GM12878 (cell line): ENCODE measurements around the gene CMC1. TPM values are rescaled to one million over a fixed set of nuclear protein-coding genes. Genes with fewer than 3 reads are reported as not detected.

Source experiments
- ATAC-seq: fragments of 200-7000 bp; cut with Tn5 transposase; 3 replicates; pipeline ENCODE4 v1.9.1; 2020; ENCODE audit warnings: mild to moderate bottlenecking, moderate library complexity
- BruUV-seq: library from RNA; stranded (reverse); fragments of 400-500 nt; replicated peaks from 2 replicates; lab custom pipeline; 2021; lab: Mats Ljungman, UMichigan
- CTCF ChIA-PET: fragments of 300-600 bp; sonication (Branson Sonifier 250); formaldehyde crosslinking; extraction: SDS; loops from one replicate; lab custom pipeline; 2021; ENCODE audit warnings: inconsistent platforms; lab: Yijun Ruan, JAX
- POLR2A ChIA-PET: fragments of 350-600 bp; formaldehyde crosslinking; extraction: SDS; loops from one replicate; lab custom pipeline; 2021; ENCODE audit warnings: inconsistent platforms; lab: Charles Lee
- RAD21 ChIA-PET: fragments of 300-600 bp; sonication (Branson Sonifier 250); formaldehyde crosslinking; loops from one replicate; lab custom pipeline; 2023; ENCODE audit warnings: antibody characterized with exemption; ENCODE audit not compliant: unreplicated experiment; lab: Charles Lee
- SMC1A ChIA-PET: fragments of 300-600 bp; sonication (Branson Sonifier 250); formaldehyde crosslinking; loops from one replicate; lab custom pipeline; 2023; ENCODE audit not compliant: unreplicated experiment, uncharacterized antibody; lab: Charles Lee
- DNase-seq: peaks from one replicate; pipeline ENCODE4 v3.0.0-alpha.2; 2011; ENCODE audit warnings: low read depth, low spot score
- FAIRE-seq: peaks from 3 replicates; lab custom pipeline; 2011; peaks lifted over from hg19 to GRCh38; lab: Jason Lieb, UNC
- H2AFZ ChIP-seq: 2 replicates; pipeline ENCODE4 v1.6.0; 2011; ENCODE audit warnings: low read depth, low read length, control low read depth; ENCODE audit not compliant: control insufficient read depth
- H3K27ac ChIP-seq: 2 replicates; pipeline ENCODE4 v1.5.1; 2011; ENCODE audit warnings: control low read depth; ENCODE audit not compliant: control insufficient read depth, insufficient read depth
- H3K27me3 ChIP-seq, 2 experiments: replicated peaks in 1 of 2; 2 replicates each; pipeline versions ENCODE4 v1.6.0 to v1.6.1; 2011; ENCODE audit warnings: low read length in 1 of 2; ENCODE audit not compliant: control insufficient read depth in 2 of 2, insufficient read depth in 2 of 2
- H3K36me3 ChIP-seq, 2 experiments: 2 replicates each; pipeline ENCODE4 v1.5.1; 2011; ENCODE audit warnings: low read length in 1 of 2; ENCODE audit not compliant: control insufficient read depth in 2 of 2, insufficient read depth in 2 of 2
- H3K4me1 ChIP-seq: 2 replicates; pipeline ENCODE4 v1.6.1; 2011; ENCODE audit warnings: mild to moderate bottlenecking, low read length, moderate library complexity, mixed read lengths; ENCODE audit not compliant: control insufficient read depth, insufficient read depth
- H3K4me2 ChIP-seq: 2 replicates; pipeline ENCODE4 v1.6.0; 2011; ENCODE audit warnings: control low read depth; ENCODE audit not compliant: control insufficient read depth, insufficient read depth
- H3K4me3 ChIP-seq: fragments of 200-600 bp; sonication (generic); 2 replicates; pipeline ENCODE4 v1.5.1; 2016
- H3K79me2 ChIP-seq: 2 replicates; pipeline ENCODE4 v1.6.0; 2011; ENCODE audit warnings: low read length; ENCODE audit not compliant: control insufficient read depth, insufficient read depth
- H3K9ac ChIP-seq: 2 replicates; pipeline ENCODE4 v1.8.0; 2011; ENCODE audit warnings: low read length, control low read depth, mixed read lengths; ENCODE audit not compliant: control insufficient read depth, insufficient read depth
- H3K9me3 ChIP-seq: replicated peaks from 3 replicates; pipeline ENCODE4 v1.5.1; 2011; ENCODE audit warnings: mild to moderate bottlenecking, low read length; ENCODE audit not compliant: control insufficient read depth, insufficient read depth
- H4K20me1 ChIP-seq: 2 replicates; pipeline ENCODE4 v1.6.0; 2011; ENCODE audit not compliant: control insufficient read depth, insufficient read depth
- CBX3 ChIP-seq: fragments of 200-600 bp; sonication (generic); IDR thresholded peaks from 2 replicates; pipeline ENCODE4 v1.6.1; 2016; ENCODE audit warnings: low read depth, borderline replicate concordance
- CHD4 ChIP-seq: fragments of 200-600 bp; sonication (generic); IDR thresholded peaks from 2 replicates; pipeline ENCODE4 v1.6.1; 2016; ENCODE audit warnings: mild to moderate bottlenecking
- E4F1 ChIP-seq: fragments of 450-650 bp; IDR thresholded peaks from 2 replicates; pipeline ENCODE4 v1.6.1; 2018; ENCODE audit warnings: borderline replicate concordance, mild to moderate bottlenecking; ENCODE audit not compliant: partially characterized antibody
- ELK1 ChIP-seq: IDR thresholded peaks from 2 replicates; pipeline ENCODE4 v1.6.1; 2012; ENCODE audit warnings: low read depth, low read length, improper control_type of control experiment
- FOXM1 ChIP-seq: IDR thresholded peaks from 2 replicates; pipeline ENCODE4 v1.6.1; 2012; ENCODE audit warnings: low read depth, mild to moderate bottlenecking, inconsistent platforms, low read length, moderate library complexity
- HDAC6 ChIP-seq: fragments of 200-600 bp; sonication (generic); IDR thresholded peaks from one replicate; pipeline ENCODE4 v1.8.0; 2017; ENCODE audit warnings: antibody characterized with exemption; ENCODE audit not compliant: unreplicated experiment
- IKZF2 ChIP-seq, 2 experiments: fragments of 450-650 bp; IDR thresholded peaks; 2 replicates each; pipeline ENCODE4 v1.6.1; 2017; ENCODE audit warnings: mild to moderate bottlenecking in 2 of 2, moderate library complexity in 2 of 2
- KAT2A ChIP-seq: conservative IDR thresholded peaks from 2 replicates; pipeline ENCODE4 v1.6.1; 2011; ENCODE audit warnings: low read depth, low read length; ENCODE audit not compliant: control insufficient read depth
- NFXL1 ChIP-seq: fragments of 450-650 bp; IDR thresholded peaks from 2 replicates; pipeline ENCODE4 v1.6.1; 2017; ENCODE audit warnings: antibody characterized with exemption, mild to moderate bottlenecking, borderline replicate concordance
- PAX8 ChIP-seq: fragments of 450-650 bp; IDR thresholded peaks from 2 replicates; pipeline ENCODE4 v1.6.1; 2017; ENCODE audit warnings: mild to moderate bottlenecking, moderate library complexity
- RFX5 ChIP-seq: IDR thresholded peaks from 2 replicates; pipeline ENCODE4 v1.6.1; 2011; ENCODE audit warnings: low read depth, low read length, improper control_type of control experiment
- SMAD1 ChIP-seq: fragments of 450-650 bp; IDR thresholded peaks from 2 replicates; pipeline ENCODE4 v1.6.1; 2018; ENCODE audit warnings: mild to moderate bottlenecking, low read depth; ENCODE audit not compliant: partially characterized antibody
- SP1 ChIP-seq: IDR thresholded peaks from one replicate; pipeline ENCODE4 v1.6.1; 2011; ENCODE audit warnings: low read depth, low read length
- SRF ChIP-seq, 2 experiments: IDR thresholded peaks; 2 replicates each; pipeline ENCODE4 v1.6.1; 2011; ENCODE audit warnings: low read depth in 2 of 2, low read length in 2 of 2, mild to moderate bottlenecking in 1 of 2, moderate library complexity in 1 of 2
- STAT1 ChIP-seq: fragments of 450-650 bp; conservative IDR thresholded peaks from 2 replicates; pipeline ENCODE4 v1.6.1; 2014; ENCODE audit warnings: antibody characterized with exemption, mild to moderate bottlenecking
- SUZ12 ChIP-seq: fragments of 200-600 bp; sonication (generic); IDR thresholded peaks from one replicate; pipeline ENCODE4 v1.6.1; 2018; ENCODE audit warnings: antibody characterized with exemption, mild to moderate bottlenecking; ENCODE audit not compliant: unreplicated experiment
- USF1 ChIP-seq: IDR thresholded peaks from 2 replicates; pipeline ENCODE4 v1.6.1; 2011; ENCODE audit warnings: borderline replicate concordance, low read depth, mild to moderate bottlenecking, moderate library complexity, mixed read lengths, low read length; ENCODE audit not compliant: insufficient read depth; ENCODE audit errors: extremely low read length
- YY1 ChIP-seq: IDR thresholded peaks from 2 replicates; pipeline ENCODE4 v1.6.1; 2011; ENCODE audit warnings: low read depth, mild to moderate bottlenecking, low read length
- ZNF622 ChIP-seq: fragments of 450-650 bp; IDR thresholded peaks from 2 replicates; pipeline ENCODE4 v1.6.1; 2017; ENCODE audit warnings: mild to moderate bottlenecking, inconsistent platforms
- WGBS: methylation state at CpG from one replicate; pipeline ENCODE4 v1.1.6; 2016; ENCODE audit warnings: low lambda C conversion rate; ENCODE audit not compliant: insufficient replicate concordance, insufficient coverage; ENCODE audit errors: missing lambda C conversion rate; 5-methylcytosine and 5-hydroxymethylcytosine counted together
- in situ Hi-C: fragments of 300-500 bp; cut with MboI; formaldehyde crosslinking; loops from 9 replicates; pipeline ENCODE4 v1.14.3; 2018; ENCODE audit warnings: mixed read lengths
- intact Hi-C: fragments of 100-400 bp; cut with micrococcal nuclease; formaldehyde crosslinking; loops from one replicate; pipeline ENCODE4 v1.14.2; 2022; ENCODE audit not compliant: unreplicated experiment
- polyA plus RNA-seq, 11 experiments: library from polyadenylated mRNA; depleted of rRNA in 4 of 11; unstranded in 6 of 11; stranded (reverse) in 5 of 11; fragments of >200 nt; fragmentation: Nextera tagmentation in 4 of 11; fragmentation: Illumina TruSeq in 1 of 11; extraction: Ambion mirVana in 4 of 11; extraction: Trizol in 1 of 11; gene quantifications; 1 replicate in 1 of 11; 2 replicates in 10 of 11; pipeline versions ENCODE4 v1.2.1 to v1.2.3, GENCODE V29; 2011 to 2016; ENCODE audit warnings: inconsistent platforms in 2 of 11, missing spikeins in 2 of 11, low read depth in 1 of 11
- total RNA-seq, 4 experiments: library from RNA; depleted of rRNA in 3 of 4; stranded (reverse); fragments of >200 nt in 3 of 4; fragmentation: Illumina TruSeq in 1 of 4; extraction: Trizol in 1 of 4; gene quantifications; 2 replicates each; pipeline versions ENCODE4 v1.2.1 to v1.2.3, GENCODE V29; 2013 to 2021

CMC1 gene
- total and polyA plus RNA-seq, 10 of the 15 experiments (the other 5 are each of a cell fraction or from before 2014, with no cell fraction given) = 12.3 to 118 (median 29.3) TPM

GRCh38 chr3:28315711-28316110 is 74.3 kb downstream of the CMC1 start:
- Histone ChIP-seq H3K27ac (no peak overlapping the region), H2AFZ (no peak overlapping the region), H3K4me3 (no peak overlapping the region), H3K36me3 (no peaks in the 10 kb centered on the region), H3K79me2 (no peaks in the 10 kb centered on the region), H3K9ac (no peak overlapping the region), H4K20me1 (no peaks in the 10 kb centered on the region), H3K27me3 (no peaks in the 10 kb centered on the region), H3K9me3 (no peaks in the 10 kb centered on the region), H3K4me1 (no peaks in the 10 kb centered on the region), H3K4me2 (no peak overlapping the region)
- ATAC-seq (no peak; the same call in 2 of the 3 replicates), FAIRE-seq (no peak), DNase-seq (no peak)
- RAD21 ChIA-PET = no interaction called here
- BruUV-seq = no TSS peak
- CTCF ChIA-PET = interaction anchor here (0.9 to 2.2 kb wide), 2 partner anchors 10 to 12 kb away, joined by 5 to 8 read pairs; no protein-coding TSS in a partner anchor
- WGBS = 47% methylated on average over 1 of the region's 1 CpG
- TF ChIP-seq ELK1 = no peak
- TF ChIP-seq SMAD1 = no peak
- TF ChIP-seq USF1 = no peak
- TF ChIP-seq SUZ12 = no peak
- no peak for TF ChIP-seq FOXM1
- TF ChIP-seq KAT2A = no peak
- no peak for TF ChIP-seq IKZF2 (IDR thresholded peaks at IDR 0.05)
- TF ChIP-seq SRF (IDR thresholded peaks at IDR 0.05; ENCODE audit: low read depth in 2 of 2, low read length in 2 of 2) = no peak
- TF ChIP-seq SP1 = no peak
- no peak for TF ChIP-seq HDAC6
- TF ChIP-seq ZNF622 = no peak
- no peak for TF ChIP-seq CBX3
- TF ChIP-seq RFX5 = no peak
- no peak for TF ChIP-seq E4F1
- TF ChIP-seq CHD4 = no peak
- TF ChIP-seq NFXL1 = no peak
- no peak for TF ChIP-seq YY1
- TF ChIP-seq PAX8 = no peak
- no peak for TF ChIP-seq STAT1
- POLR2A ChIA-PET = no interaction called here
- SMC1A ChIA-PET = interaction anchor here (0.7 to 7.4 kb wide), 3 partner anchors 10 to 236 kb away, joined by 3 to 54 read pairs (median 3); no protein-coding TSS in a partner anchor
- intact Hi-C loops (no loop called here), in situ Hi-C loops (no loop called here)
